MM.1S (cell line): Measurements from ENCODE around the gene HTRA3.

Source experiments
- DNase-seq: peaks from one replicate; pipeline ENCODE4 v3.0.0-alpha.2; 2015
- H2AFZ ChIP-seq: fragments of 300-600 bp; sonication (generic); 2 replicates; pipeline ENCODE4 v1.6.0; 2016; ENCODE audit warnings: antibody characterized with exemption, low read length
- H3F3A ChIP-seq: fragments of 300-600 bp; sonication (generic); 2 replicates; pipeline ENCODE4 v1.6.1; 2016; ENCODE audit warnings: mild to moderate bottlenecking, antibody characterized with exemption, low read length, moderate library complexity, mixed read lengths; ENCODE audit not compliant: insufficient read depth
- H3K27ac ChIP-seq: fragments of 300-600 bp; sonication (generic); 2 replicates; pipeline ENCODE4 v1.5.1; 2016; ENCODE audit warnings: mild to moderate bottlenecking, low read length
- H3K27me3 ChIP-seq: fragments of 300-600 bp; sonication (generic); replicated peaks from 2 replicates; pipeline ENCODE4 v1.6.0; 2016; ENCODE audit warnings: low read length; ENCODE audit not compliant: insufficient read depth
- H3K36me3 ChIP-seq: fragments of 300-600 bp; sonication (generic); replicated peaks from 2 replicates; pipeline ENCODE4 v1.6.1; 2016; ENCODE audit warnings: mild to moderate bottlenecking, low read length, mixed read lengths; ENCODE audit not compliant: insufficient read depth
- H3K4me1 ChIP-seq: fragments of 300-600 bp; sonication (generic); 2 replicates; pipeline ENCODE4 v1.6.1; 2016; ENCODE audit warnings: low read length, mixed read lengths
- H3K4me2 ChIP-seq: fragments of 300-600 bp; sonication (generic); 2 replicates; pipeline ENCODE4 v1.6.0; 2016; ENCODE audit warnings: low read depth, low read length
- H3K4me3 ChIP-seq: fragments of 300-600 bp; sonication (generic); 2 replicates; pipeline ENCODE4 v1.5.1; 2016; ENCODE audit warnings: low read length, mixed read lengths
- H3K79me2 ChIP-seq: fragments of 300-600 bp; sonication (generic); 2 replicates; pipeline ENCODE4 v1.6.1; 2016; ENCODE audit warnings: mixed run types, low read length, mixed read lengths
- H3K9ac ChIP-seq: fragments of 300-600 bp; sonication (generic); 2 replicates; pipeline ENCODE4 v1.6.1; 2016; ENCODE audit warnings: low read length, mixed read lengths
- H3K9me2 ChIP-seq: fragments of 300-600 bp; sonication (generic); replicated peaks from 2 replicates; pipeline ENCODE4 v1.6.1; 2016; ENCODE audit warnings: mild to moderate bottlenecking, low read length, mixed read lengths; ENCODE audit not compliant: insufficient read depth
- H3K9me3 ChIP-seq: fragments of 300-600 bp; sonication (generic); replicated peaks from 2 replicates; pipeline ENCODE4 v1.6.1; 2016; ENCODE audit warnings: mild to moderate bottlenecking, low read length, mixed read lengths; ENCODE audit not compliant: insufficient read depth
- H4K20me1 ChIP-seq: fragments of 300-600 bp; sonication (generic); 2 replicates; pipeline ENCODE4 v1.6.1; 2016; ENCODE audit warnings: mild to moderate bottlenecking, low read length, moderate library complexity, mixed read lengths; ENCODE audit not compliant: insufficient read depth
- EZH2 ChIP-seq: fragments of 300-600 bp; sonication (generic); optimal IDR thresholded peaks from 2 replicates; pipeline ENCODE3; 2017; ENCODE audit warnings: low read depth, mild to moderate bottlenecking, antibody characterized with exemption, low read length, mixed read lengths
- EZH2phosphoT487 ChIP-seq: fragments of 300-600 bp; sonication (generic); IDR thresholded peaks from 2 replicates; pipeline ENCODE4 v1.6.1; 2018; ENCODE audit warnings: antibody characterized with exemption, low read length
- TF ChIP-seq, protein P1 (sequence below): fragments of 300-600 bp; sonication (generic); IDR thresholded peaks from 2 replicates; pipeline ENCODE4 v1.5.1; 2016; ENCODE audit warnings: antibody characterized with exemption, low read length, mixed read lengths

The HTRA3 gene

DNA sequence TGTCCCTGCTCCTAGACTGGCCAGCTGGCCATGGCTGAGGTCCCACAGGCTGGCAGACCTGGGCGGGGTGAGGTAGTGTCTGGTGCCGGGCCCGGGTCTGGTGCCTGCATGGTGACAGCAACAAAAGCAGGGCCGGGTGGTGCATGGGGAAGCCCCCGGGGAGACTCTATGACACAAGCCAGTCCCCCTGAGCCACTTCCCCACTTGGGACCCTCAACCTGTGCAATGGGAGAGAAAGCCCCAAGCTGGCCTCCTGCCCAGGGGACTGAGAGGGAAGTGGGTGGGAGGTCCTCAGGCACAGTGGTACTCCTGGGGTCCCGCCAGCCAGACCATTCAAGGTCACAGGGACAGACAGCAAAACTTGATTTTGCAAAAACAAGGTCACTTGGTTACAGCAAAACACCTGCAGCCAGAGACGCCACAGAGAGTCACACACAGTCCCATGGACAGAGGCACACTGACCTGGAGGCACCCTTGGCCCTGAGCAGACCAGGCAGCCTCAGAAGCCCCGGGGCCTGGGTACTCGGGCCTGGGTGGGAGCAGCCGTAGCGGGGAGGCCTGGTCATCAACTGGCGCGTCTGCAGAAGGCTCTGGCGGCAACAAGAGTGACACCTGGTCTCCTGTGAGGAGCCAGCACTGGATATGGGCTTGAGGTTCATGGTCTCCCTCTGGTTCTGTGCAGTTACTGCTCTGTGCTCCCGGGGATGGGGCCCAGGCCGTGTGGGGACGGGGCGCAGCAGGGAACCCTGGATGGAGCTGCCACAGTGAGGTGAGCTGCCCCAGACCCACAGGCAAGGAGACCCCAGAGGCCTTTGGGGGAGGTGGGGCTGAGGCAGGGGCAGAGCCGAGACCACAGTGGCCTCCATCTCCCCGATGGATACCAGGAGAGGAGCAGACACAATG, 60.6 kb downstream of the HTRA3 start:
- H3K4me1 ChIP-seq: no peaks in the 10 kb centered on the region
- no peaks in the 10 kb centered on the region for H3K9me2 ChIP-seq
- no peaks in the 10 kb centered on the region for H3K36me3 ChIP-seq
- H3K9me3 ChIP-seq: no peaks in the 10 kb centered on the region
- H3K79me2 ChIP-seq: no peaks in the 10 kb centered on the region
- TF ChIP-seq, protein P1, sequence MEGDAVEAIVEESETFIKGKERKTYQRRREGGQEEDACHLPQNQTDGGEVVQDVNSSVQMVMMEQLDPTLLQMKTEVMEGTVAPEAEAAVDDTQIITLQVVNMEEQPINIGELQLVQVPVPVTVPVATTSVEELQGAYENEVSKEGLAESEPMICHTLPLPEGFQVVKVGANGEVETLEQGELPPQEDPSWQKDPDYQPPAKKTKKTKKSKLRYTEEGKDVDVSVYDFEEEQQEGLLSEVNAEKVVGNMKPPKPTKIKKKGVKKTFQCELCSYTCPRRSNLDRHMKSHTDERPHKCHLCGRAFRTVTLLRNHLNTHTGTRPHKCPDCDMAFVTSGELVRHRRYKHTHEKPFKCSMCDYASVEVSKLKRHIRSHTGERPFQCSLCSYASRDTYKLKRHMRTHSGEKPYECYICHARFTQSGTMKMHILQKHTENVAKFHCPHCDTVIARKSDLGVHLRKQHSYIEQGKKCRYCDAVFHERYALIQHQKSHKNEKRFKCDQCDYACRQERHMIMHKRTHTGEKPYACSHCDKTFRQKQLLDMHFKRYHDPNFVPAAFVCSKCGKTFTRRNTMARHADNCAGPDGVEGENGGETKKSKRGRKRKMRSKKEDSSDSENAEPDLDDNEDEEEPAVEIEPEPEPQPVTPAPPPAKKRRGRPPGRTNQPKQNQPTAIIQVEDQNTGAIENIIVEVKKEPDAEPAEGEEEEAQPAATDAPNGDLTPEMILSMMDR: no peak
- TF ChIP-seq EZH2phosphoT487 (no peak), EZH2 (no peak)
- H3K27ac ChIP-seq: no peak overlapping the region
- no peak for DNase-seq
- H3K4me3 ChIP-seq: no peak overlapping the region
- H3K27me3 ChIP-seq: peaks cover 94% of the 10 kb centered on the region
- H4K20me1 ChIP-seq: no peaks in the 10 kb centered on the region
- H3K9ac ChIP-seq: no peak overlapping the region
- no peaks in the 10 kb centered on the region for H3F3A ChIP-seq
- no peak overlapping the region for H2AFZ ChIP-seq
- H3K4me2 ChIP-seq: no peak overlapping the region

DNA sequence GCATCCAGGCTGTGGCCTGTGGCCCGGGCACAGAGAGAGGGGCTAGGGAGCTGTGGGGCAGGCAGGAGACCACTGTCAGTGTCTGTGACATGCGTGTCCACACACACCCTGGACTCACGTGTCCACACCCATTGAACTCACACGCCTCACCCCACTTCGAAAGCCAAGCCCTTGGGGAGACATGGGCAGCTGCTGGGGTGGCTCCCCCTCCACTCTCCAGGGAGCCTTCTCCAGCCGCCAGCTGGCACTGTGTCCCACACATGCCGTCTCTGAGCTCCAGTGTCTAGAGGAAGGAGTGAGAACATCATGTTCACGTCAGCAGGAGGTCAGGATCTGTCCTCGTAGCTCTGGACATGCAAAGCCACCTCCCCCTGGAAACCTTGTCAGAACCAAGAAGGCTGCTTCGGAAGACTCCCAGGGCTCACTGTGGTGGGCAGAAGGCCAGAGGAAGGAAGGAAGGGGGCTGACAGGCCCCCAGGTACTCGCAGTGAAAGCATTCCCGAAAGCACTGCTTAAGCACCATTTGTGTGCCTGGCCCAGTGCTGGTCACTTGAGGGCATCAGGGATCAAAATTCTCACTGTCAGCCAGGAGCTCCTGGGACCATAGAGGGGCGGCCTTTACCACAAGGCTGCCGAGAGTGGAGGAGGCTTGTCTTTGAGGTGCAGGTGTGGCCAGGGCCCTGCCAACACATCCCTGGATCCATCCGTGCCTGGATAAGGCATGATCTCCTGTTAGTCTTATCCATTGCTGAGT, 61.4 kb downstream of the HTRA3 start:
- H3F3A ChIP-seq: no peaks in the 10 kb centered on the region
- H3K4me3 ChIP-seq: no peak overlapping the region
- TF ChIP-seq, protein P1: no peak
- TF ChIP-seq EZH2phosphoT487: no peak
- no peak for TF ChIP-seq EZH2
- no peak overlapping the region for H3K9ac ChIP-seq
- peaks cover 93% of the 10 kb centered on the region for H3K27me3 ChIP-seq
- no peaks in the 10 kb centered on the region for H4K20me1 ChIP-seq
- H3K9me3 ChIP-seq: no peaks in the 10 kb centered on the region
- H3K27ac ChIP-seq: no peak overlapping the region
- H3K4me2 ChIP-seq: no peak overlapping the region
- H3K9me2 ChIP-seq: no peaks in the 10 kb centered on the region
- H3K79me2 ChIP-seq: no peaks in the 10 kb centered on the region
- H3K36me3 ChIP-seq: no peaks in the 10 kb centered on the region
- H2AFZ ChIP-seq: no peak overlapping the region
- DNase-seq: no peak
- no peaks in the 10 kb centered on the region for H3K4me1 ChIP-seq

DNA sequence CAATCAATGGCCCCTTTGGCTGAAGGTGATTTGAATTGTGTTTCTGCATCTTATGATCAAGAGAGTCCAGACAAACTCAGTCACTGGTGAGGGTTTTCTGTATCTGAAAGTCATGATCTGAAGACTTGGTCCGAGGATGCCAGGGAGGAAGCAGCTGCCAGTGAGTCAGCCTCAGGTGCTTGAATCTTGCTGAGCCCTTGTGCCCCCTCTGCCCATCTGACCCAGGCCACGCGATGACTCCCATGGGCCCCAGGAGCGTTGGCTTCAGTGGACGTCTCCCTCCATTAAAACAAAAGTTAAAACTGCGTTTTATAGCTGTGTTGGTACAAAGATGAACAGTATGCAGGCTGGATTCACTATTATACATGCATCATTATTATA, 62.0 kb downstream of the HTRA3 start:
- H3K9me3 ChIP-seq: no peaks in the 10 kb centered on the region
- no peaks in the 10 kb centered on the region for H4K20me1 ChIP-seq
- no peaks in the 10 kb centered on the region for H3K4me1 ChIP-seq
- no peaks in the 10 kb centered on the region for H3K36me3 ChIP-seq
- DNase-seq: no peak
- H3K27me3 ChIP-seq: peaks cover 93% of the 10 kb centered on the region
- no peak overlapping the region for H2AFZ ChIP-seq
- no peaks in the 10 kb centered on the region for H3K9me2 ChIP-seq
- no peak overlapping the region for H3K9ac ChIP-seq
- no peak overlapping the region for H3K27ac ChIP-seq
- no peak overlapping the region for H3K4me3 ChIP-seq
- TF ChIP-seq EZH2 (no peak), EZH2phosphoT487 (no peak)
- TF ChIP-seq, protein P1: no peak
- no peaks in the 10 kb centered on the region for H3F3A ChIP-seq
- no peak overlapping the region for H3K4me2 ChIP-seq
- no peaks in the 10 kb centered on the region for H3K79me2 ChIP-seq
